Loucy (cell line): ENCODE data around the gene SLC9A6.

Experiments used
- EZH2phosphoT487 ChIP-seq: fragments of 200-600 bp; IDR thresholded peaks from 2 replicates; pipeline ENCODE4 v1.6.1; 2018; ENCODE audit warnings: antibody characterized with exemption, mild to moderate bottlenecking, moderate library complexity, borderline replicate concordance
- TF ChIP-seq, protein P1 (sequence below): fragments of 200-600 bp; sonication (generic); conservative IDR thresholded peaks from 2 replicates; pipeline ENCODE4 v1.5.1; 2014; ENCODE audit warnings: mild to moderate bottlenecking, antibody characterized with exemption, low read length

DNA sequence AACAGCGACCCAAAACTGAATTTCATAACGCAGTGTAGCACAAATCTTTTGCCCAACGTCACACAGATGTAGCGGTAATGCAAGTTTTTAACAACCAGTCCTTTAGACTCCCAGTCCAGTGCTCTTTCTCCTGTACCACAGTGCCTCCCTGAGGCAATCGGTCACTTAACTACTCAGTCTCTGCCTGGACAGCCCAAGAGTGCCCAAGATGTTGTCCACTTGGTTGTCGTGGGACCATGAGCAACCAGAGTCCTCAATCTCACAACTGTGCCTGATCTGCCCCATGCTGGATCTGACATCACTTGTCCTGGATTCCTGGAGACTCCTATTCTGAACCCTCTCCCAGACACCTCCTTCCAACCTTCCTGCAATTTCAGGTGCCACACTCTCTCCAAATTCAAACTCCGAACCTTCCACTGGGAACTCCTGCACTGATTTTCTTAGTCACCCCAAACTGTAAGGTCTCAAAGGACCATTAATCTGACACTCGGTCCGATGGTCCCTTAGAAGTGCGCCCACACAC is 12.1 kb upstream of the SLC9A6 start:
- TF ChIP-seq, protein P1, sequence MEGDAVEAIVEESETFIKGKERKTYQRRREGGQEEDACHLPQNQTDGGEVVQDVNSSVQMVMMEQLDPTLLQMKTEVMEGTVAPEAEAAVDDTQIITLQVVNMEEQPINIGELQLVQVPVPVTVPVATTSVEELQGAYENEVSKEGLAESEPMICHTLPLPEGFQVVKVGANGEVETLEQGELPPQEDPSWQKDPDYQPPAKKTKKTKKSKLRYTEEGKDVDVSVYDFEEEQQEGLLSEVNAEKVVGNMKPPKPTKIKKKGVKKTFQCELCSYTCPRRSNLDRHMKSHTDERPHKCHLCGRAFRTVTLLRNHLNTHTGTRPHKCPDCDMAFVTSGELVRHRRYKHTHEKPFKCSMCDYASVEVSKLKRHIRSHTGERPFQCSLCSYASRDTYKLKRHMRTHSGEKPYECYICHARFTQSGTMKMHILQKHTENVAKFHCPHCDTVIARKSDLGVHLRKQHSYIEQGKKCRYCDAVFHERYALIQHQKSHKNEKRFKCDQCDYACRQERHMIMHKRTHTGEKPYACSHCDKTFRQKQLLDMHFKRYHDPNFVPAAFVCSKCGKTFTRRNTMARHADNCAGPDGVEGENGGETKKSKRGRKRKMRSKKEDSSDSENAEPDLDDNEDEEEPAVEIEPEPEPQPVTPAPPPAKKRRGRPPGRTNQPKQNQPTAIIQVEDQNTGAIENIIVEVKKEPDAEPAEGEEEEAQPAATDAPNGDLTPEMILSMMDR, result no peak
- TF ChIP-seq EZH2phosphoT487, result no peak
